ENCODE results near the gene FKBP5. TPM values are rescaled to one million over a fixed set of nuclear protein-coding genes. Genes with fewer than 3 reads are reported as not detected.
A peak's percentile ranks its signal among the peaks of the same experiment; 100 is the strongest.

Gene FKBP5
- total and polyA plus RNA-seq, 10 of the 15 experiments (the other 5 are each of a cell fraction or from before 2014, with no cell fraction given), result 29.0 to 123 (median 62.3) TPM

- H3K79me2 ChIP-seq (ENCODE audit: control insufficient read depth, insufficient read depth, low read length), result peaks cover 78% of the 10 kb centered on the region
- H3K9me3 ChIP-seq (replicated peaks; ENCODE audit: control insufficient read depth, insufficient read depth, low read length), result no peaks in the 10 kb centered on the region
- SMC1A ChIA-PET (ENCODE audit: uncharacterized antibody, unreplicated experiment), result interaction anchor here (1.5 to 4.9 kb wide), 3 partner anchors 20 to 66 kb away, joined by 4 to 30 read pairs (median 10); no protein-coding TSS in a partner anchor
- no peak overlapping the region for H3K9ac ChIP-seq (ENCODE audit: control insufficient read depth, insufficient read depth, low read length)
- in situ Hi-C loops (cut with MboI) (no loop called here), intact Hi-C loops (cut with micrococcal nuclease; ENCODE audit: unreplicated experiment) (loop anchor here (5.0 kb wide), 1 partner anchor 72 kb away; the partner anchor contains the start of gene ARMC12)
- no peak overlapping the region for H3K27ac ChIP-seq (ENCODE audit: control insufficient read depth, insufficient read depth)
- H3K4me2 ChIP-seq (ENCODE audit: control insufficient read depth, insufficient read depth), result peak overlapping the region; percentile 15
- CTCF ChIA-PET, result interaction anchor here (8.6 kb wide), 1 partner anchor 71 kb away, joined by 54 read pairs; the partner anchor contains the start of gene ARMC12
- no TSS peak for BruUV-seq (replicated peaks)
- no peaks in the 10 kb centered on the region for H4K20me1 ChIP-seq (ENCODE audit: control insufficient read depth, insufficient read depth)
- FAIRE-seq, result peak; percentile 52
- ATAC-seq, result peak; percentile 82
- RAD21 ChIA-PET (ENCODE audit: unreplicated experiment), result interaction anchor here (3.0 to 3.8 kb wide), 2 partner anchors 21 to 70 kb away, joined by 12 to 16 read pairs; partner anchors contain the start of gene ARMC12
- peaks cover 20% of the 10 kb centered on the region for H3K4me1 ChIP-seq (ENCODE audit: control insufficient read depth, insufficient read depth, low read length)
- TF ChIP-seq RAD21 (IDR thresholded peaks at IDR 0.05; ENCODE audit: insufficient read depth, low read depth, low read length) (peak; percentile 9; the same call in 1 of the 2 replicates), MLLT1 (IDR thresholded peaks at IDR 0.05) (0 out of 2 replicates have a peak, but pooled peaks have one; percentile 14), IKZF2 (IDR thresholded peaks at IDR 0.05) (no peak)
- no peaks in the 10 kb centered on the region for H3K27me3 ChIP-seq (replicated peaks in 1 of 2; ENCODE audit: control insufficient read depth in 2 of 2, insufficient read depth in 2 of 2, low read length in 1 of 2)
- H3K36me3 ChIP-seq (ENCODE audit: control insufficient read depth in 2 of 2, insufficient read depth in 2 of 2, low read length in 1 of 2), result no peaks in the 10 kb centered on the region; a peak in 1 of 4 replicates
- no peak overlapping the region; the same call in 1 of the 2 replicates for H3K4me3 ChIP-seq
- POLR2A ChIA-PET, result interaction anchor here (0.7 to 1.5 kb wide), 3 partner anchors 9 to 22 kb away, joined by 4 to 9 read pairs (median 5); no protein-coding TSS in a partner anchor
- no peak for DNase-seq (ENCODE audit: low read depth, low spot score)
- H2AFZ ChIP-seq (ENCODE audit: control insufficient read depth, low read depth, low read length), result no peak overlapping the region; the same call in 1 of the 2 replicates
- 91% methylated on average over 3 of the region's 3 CpGs for WGBS (ENCODE audit: insufficient coverage, insufficient replicate concordance, low lambda C conversion rate, missing lambda C conversion rate)
These were observed 23.1 kb downstream of the FKBP5 start for GRCh38 chr6:35665573-35665972.

GRCh38 chr6:35664945-35665344, 23.8 kb downstream of the FKBP5 start:
- no peaks in the 10 kb centered on the region for H4K20me1 ChIP-seq (ENCODE audit: control insufficient read depth, insufficient read depth)
- no peak for DNase-seq (ENCODE audit: low read depth, low spot score)
- H3K27ac ChIP-seq (ENCODE audit: control insufficient read depth, insufficient read depth), result no peak overlapping the region
- no peak overlapping the region for H3K9ac ChIP-seq (ENCODE audit: control insufficient read depth, insufficient read depth, low read length)
- SMC1A ChIA-PET (ENCODE audit: uncharacterized antibody, unreplicated experiment), result interaction anchor here (0.8 to 1.9 kb wide), 5 partner anchors 16 to 67 kb away, joined by 3 to 5 read pairs (median 4); no protein-coding TSS in a partner anchor
- 77% methylated on average over 3 of the region's 3 CpGs for WGBS (ENCODE audit: insufficient coverage, insufficient replicate concordance, low lambda C conversion rate, missing lambda C conversion rate)
- RAD21 ChIA-PET (ENCODE audit: unreplicated experiment), result interaction anchor here (1.4 to 3.8 kb wide), 5 partner anchors 21 to 71 kb away, joined by 3 to 16 read pairs (median 8); partner anchors contain the start of gene ARMC12
- intact Hi-C loops (cut with micrococcal nuclease; ENCODE audit: unreplicated experiment), result loop anchor here (5.0 kb wide), 1 partner anchor 72 kb away; the partner anchor contains the start of gene ARMC12
- no peaks in the 10 kb centered on the region for H3K27me3 ChIP-seq (replicated peaks in 1 of 2; ENCODE audit: control insufficient read depth in 2 of 2, insufficient read depth in 2 of 2, low read length in 1 of 2)
- CTCF ChIA-PET, result interaction anchor here (0.6 to 8.6 kb wide), 3 partner anchors 20 to 72 kb away, joined by 3 to 54 read pairs (median 3); partner anchors contain the start of gene ARMC12
- in situ Hi-C loops (cut with MboI), result no loop called here
- POLR2A ChIA-PET, result interaction anchor here (0.7 to 1.5 kb wide), 5 partner anchors 9 to 23 kb away, joined by 3 to 9 read pairs (median 5); no protein-coding TSS in a partner anchor
- no peak for ATAC-seq
- no peak overlapping the region for H3K4me3 ChIP-seq
- BruUV-seq (replicated peaks), result no TSS peak
- peaks cover 75% of the 10 kb centered on the region for H3K79me2 ChIP-seq (ENCODE audit: control insufficient read depth, insufficient read depth, low read length)
- FAIRE-seq, result no peak
- H3K36me3 ChIP-seq (ENCODE audit: control insufficient read depth in 2 of 2, insufficient read depth in 2 of 2, low read length in 1 of 2), result no peaks in the 10 kb centered on the region; a peak in 1 of 4 replicates
- no peak overlapping the region for H2AFZ ChIP-seq (ENCODE audit: control insufficient read depth, low read depth, low read length)
- H3K4me1 ChIP-seq (ENCODE audit: control insufficient read depth, insufficient read depth, low read length), result peaks cover 20% of the 10 kb centered on the region
- H3K4me2 ChIP-seq (ENCODE audit: control insufficient read depth, insufficient read depth), result no peak overlapping the region
- H3K9me3 ChIP-seq (replicated peaks; ENCODE audit: control insufficient read depth, insufficient read depth, low read length), result no peaks in the 10 kb centered on the region
- TF ChIP-seq ATF7 (IDR thresholded peaks at IDR 0.05; ENCODE audit: low read depth) (no peak), ZBTB40 (IDR thresholded peaks at IDR 0.05; ENCODE audit: borderline replicate concordance) (no peak), E4F1 (IDR thresholded peaks at IDR 0.05; ENCODE audit: borderline replicate concordance, partially characterized antibody) (no peak)

Data from GM12878 (cell line).